ENCODE measurements around the gene ST3GAL4.

The ST3GAL4 gene

GRCh38 chr11:126426820-126427749, 71.6 kb downstream of the ST3GAL4 start:
- no peak for DNase-seq (ENCODE audit: low spot score)

DNA sequence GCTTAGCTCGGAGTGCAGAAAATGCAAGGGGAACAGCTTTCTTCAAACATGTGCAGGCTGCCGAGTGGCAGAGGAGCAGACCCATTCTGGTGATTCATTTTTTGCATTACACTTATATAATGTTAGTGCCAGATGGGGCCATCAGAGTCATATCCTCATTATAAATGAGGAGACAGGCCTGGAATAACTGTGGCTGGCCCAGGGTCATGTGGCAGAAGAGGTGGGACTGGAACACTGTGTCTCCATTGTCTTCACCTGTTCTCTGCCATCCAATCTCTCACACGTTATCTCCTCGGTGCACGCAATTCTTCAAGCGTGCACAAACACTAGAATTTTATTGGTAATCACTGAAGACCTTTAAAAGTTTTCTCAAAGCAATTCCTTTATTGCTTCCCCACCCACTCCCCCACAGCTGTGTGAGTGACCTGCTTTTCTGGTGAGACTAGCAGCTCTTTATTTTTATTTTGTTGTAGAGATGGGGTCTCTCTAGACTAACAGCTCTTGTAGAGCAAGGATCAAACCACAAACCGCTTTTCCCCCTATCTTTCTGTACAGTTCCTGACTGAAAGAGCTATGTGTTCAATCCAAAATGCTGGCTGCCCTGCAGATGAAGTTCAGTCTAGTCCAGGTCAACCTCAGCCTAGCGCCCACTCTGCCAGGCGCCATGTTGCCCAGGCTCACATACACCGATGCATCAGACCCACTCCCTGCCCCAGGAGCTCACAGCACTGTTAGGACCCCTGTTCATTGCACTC, 75.3 kb downstream of the ST3GAL4 start:
- no peak for DNase-seq (ENCODE audit: low spot score)

DNA sequence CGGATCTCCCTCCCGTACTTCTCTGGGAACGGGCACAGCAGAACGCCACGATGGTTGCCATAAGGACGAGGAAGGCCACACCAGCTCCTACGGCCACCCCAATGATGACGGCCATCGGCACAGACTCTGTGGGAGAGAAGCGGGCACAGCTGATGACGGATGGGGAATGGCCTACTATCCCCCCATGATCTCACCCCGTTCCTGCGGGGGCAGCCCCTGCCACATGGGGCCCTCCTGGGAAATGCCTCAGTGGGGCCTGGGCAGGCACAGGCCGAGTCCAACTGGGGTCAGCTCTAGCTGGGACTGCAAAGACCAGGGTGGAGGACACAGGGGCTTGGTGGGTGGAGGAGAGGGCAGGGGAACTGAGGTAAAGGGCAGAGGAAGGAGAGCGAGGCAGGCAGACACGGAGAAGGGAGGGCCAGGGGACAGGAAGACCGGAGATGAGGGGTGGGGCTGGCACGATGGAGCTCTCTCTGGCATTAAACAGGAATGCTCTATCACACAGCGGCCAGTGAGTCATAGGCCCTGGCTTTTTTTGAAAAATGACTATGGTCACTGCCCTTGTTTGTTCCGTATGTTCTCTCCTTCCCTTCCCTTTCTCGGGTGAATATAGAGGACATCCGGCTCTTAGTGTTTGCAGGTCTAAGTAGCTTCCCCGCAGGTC, 76.0 kb downstream of the ST3GAL4 start:
- DNase-seq (ENCODE audit: low spot score): no peak

DNA sequence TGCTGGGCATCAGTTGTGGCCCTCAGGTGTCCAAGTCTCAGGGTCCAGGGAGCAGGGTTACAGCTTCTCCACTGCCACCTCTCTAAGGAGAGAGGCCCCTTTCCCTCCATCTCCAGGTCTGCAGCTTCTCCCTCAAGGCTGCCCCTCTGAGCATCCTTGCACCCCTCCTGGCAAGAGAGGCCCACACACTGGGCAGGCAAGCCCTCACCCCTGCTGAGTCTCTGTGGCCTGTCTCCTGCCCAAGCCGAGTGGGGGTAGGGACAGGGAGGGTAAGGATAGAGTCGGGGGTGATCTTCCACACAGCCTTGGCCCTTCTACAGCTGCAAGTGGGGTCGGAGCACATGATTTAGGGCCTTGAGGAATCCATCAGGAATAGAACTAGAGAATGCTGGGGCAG, 76.6 kb downstream of the ST3GAL4 start:
- no peak for DNase-seq (ENCODE audit: low spot score)

- DNase-seq (ENCODE audit: low spot score): no peak
These were observed 77.0 kb downstream of the ST3GAL4 start for GRCh38 chr11:126432525-126432924.

DNA sequence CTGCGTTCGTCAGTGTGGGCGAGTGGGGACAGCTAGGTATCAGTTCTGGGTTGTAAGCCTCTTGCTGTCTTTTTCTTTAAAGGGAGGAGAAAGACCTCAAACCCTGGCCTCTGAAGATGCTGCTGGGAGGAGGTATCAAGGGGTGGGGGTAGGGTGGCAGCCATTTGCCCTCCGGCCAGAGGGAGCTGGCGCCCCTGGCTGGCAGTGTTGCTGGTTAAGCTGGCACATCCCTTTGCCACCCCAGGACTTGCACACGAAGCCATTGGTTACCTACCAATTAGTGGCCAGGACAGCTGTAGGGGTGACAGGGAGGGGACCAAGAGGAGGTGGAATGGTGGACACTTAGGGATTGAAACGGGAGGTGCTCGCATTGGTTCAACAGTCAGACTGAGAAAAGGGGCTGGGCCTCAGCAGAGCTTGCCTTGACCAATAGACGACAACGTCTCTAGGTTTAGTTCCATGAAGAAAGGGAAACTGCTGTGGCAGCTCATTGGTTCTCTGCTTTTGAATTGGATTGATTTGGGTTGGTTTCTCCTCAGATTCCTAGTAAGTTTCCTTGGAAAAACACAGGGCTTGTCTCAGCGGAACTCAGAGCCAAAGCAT, 77.9 kb downstream of the ST3GAL4 start:
- DNase-seq (ENCODE audit: low spot score): no peak

- DNase-seq (ENCODE audit: low spot score): no peak
These were observed 78.8 kb downstream of the ST3GAL4 start for GRCh38 chr11:126433989-126434949.

DNA sequence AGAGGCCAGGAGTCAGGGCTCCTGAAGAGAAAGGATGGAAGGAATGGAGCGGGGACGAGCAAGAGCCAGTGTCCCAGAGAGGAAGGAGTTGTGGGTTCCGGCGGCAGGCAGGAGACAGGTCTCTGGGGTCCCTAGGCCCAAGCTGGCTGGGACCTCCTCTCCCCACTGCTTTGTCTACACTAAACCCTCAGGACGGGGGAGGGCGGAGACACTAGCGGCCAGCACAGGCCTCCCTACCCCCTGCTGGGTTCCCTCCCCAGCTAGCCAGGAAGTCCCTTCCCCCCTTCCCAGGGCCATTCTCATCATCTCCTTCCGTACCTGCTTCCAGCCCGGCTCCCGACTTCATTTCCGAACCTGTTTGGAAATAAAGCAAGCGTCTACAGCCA, 79.5 kb downstream of the ST3GAL4 start:
- DNase-seq (ENCODE audit: low spot score): no peak

DNA sequence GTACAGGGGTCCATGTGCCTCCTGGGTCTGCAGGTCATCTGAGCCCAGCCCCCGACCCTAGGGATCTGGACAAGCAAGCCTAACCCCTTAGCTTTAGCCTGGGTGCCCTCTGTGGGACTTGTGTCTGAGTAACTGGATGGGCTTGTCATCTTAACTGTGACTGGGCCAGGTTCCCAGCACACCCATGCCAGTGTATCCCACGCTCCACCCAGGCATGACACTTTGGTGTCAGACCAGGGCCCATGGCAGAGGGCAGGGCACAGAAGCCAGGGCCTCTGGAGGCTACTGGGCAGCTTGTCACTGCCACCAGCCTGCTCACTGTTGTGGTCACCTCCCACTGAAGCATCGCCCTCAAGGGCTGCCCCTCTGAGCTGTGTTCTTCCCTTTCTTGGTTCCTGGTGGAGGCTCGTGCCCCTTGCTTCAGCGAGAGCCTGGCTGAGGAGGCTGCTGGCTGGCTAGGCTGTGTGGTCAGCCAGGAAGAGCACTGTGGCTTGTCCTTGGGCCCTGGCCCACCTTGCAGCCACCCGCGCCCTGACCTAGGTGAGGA, 80.8 kb downstream of the ST3GAL4 start:
- DNase-seq (ENCODE audit: low spot score): no peak

DNA sequence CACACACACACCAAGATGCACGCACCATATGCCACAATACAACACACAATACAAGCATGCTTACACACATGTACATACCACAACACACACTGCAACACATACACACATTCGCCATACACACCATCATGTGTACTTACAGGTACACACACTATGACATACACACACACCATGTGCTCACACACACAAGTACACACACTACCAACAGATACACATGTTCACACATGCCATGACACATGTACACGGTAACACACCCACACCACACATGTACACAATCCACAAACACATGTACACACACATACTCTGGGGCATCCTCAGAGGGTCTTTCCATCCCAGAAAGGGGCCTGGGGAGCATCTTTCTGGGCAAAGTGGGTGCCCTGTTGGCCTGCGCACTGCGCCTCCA, 82.2 kb downstream of the ST3GAL4 start:
- no peak for DNase-seq (ENCODE audit: low spot score)

GRCh38 chr11:126438272-126438671, 82.8 kb downstream of the ST3GAL4 start:
- DNase-seq (ENCODE audit: low spot score): no peak

DNA sequence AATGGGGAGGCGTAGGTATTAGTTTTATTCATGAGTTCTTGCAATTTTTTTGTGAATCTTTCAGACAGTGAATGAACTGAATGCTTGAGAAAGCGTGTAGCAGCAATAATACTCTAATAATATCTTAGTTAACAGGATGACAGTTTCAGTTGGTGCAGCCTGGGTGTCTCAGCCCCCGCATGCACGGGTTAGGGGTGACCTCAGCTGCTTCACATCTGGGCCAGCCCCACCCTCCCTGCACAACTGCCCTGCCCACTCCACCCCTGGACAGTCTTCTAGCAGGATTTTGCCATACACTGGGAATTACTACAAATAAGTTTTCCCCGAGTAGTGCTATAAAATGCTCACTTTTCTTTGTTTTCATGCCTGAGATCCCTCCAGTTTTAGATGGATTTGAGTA, 83.2 kb downstream of the ST3GAL4 start:
- no peak for DNase-seq (ENCODE audit: low spot score)

- DNase-seq (ENCODE audit: low spot score): no peak
These were observed 84.8 kb downstream of the ST3GAL4 start for GRCh38 chr11:126440276-126440675.

DNA sequence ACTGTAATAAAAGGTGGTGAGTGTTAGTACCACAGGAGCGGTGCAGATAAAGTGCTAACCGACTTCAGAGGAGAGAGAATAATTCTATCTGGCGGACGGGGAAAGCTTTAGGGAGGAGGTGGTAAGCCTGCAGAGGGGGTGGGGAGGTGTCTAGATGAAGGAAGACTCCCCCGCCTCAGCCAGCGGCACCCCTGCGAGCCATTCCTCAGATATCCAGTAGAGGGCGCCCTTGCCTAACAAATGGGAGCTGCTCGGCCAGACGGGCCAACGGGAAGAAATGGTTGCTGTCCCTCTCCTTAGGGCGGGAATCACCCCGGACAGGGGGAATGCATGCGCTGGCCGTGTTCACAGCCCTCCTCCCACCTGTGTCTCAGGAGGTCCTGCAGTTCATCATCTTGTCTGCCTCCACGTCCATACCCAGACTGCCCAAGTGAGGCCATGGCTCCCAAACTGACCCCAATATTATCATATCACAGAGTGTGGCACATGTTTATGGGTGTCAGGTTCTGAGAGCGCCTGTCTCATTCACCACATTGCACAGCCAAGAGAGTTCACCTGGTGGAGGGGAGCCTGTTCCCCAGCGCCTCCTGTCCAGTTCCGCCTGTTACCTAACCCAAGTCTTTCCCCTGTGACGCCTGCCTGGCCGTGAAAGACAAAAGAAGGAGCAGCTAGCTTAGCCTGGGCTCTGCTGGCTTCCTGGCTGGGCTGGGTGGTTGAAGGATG, 85.5 kb downstream of the ST3GAL4 start:
- DNase-seq (ENCODE audit: low spot score): peak; percentile 71

GRCh38 chr11:126443120-126443519, 87.6 kb downstream of the ST3GAL4 start:
- no peak for DNase-seq (ENCODE audit: low spot score)

GRCh38 chr11:126444072-126444471, 88.6 kb downstream of the ST3GAL4 start:
- no peak for DNase-seq (ENCODE audit: low spot score)

DNA sequence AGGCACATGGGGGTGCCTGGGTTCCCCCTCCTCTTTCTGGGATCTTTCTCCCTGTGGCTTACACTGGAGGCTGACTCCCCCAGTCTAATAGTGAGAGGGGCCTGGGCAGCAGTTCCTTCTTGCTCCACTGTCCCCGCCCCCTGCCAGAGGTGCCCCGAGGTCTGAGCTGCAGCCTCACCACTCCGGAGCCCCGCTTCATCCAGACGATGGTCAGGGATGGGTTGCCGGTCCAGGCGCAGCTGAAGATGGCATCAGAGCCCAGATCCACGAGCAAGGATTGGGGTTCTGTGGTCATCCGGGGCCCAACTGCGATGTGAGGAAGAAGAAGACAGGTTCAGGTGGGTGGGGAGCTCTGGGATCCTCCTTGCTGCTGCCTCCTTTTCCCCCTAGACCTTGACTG, 91.1 kb downstream of the ST3GAL4 start:
- no peak for DNase-seq (ENCODE audit: low spot score)

DNA sequence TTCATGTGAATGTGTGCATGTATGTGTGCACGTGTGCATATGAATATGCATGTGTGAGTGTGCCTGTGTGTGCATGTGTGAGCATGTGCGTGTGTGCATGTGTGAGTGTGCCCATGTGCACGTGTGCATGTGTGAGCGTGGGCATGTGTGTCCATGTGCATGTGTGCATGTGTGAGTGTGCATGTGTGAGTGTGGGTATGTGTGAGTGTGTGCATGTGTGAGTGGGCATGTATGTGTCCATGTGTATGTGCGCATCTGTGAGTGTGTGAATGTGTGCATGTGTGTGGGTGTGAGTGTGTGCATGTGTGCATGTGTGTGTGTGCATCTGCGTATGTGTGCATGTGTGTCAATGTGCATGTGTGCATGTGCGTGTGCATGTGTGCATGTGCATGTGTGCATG, 94.7 kb downstream of the ST3GAL4 start:
- no peak for DNase-seq (ENCODE audit: low spot score)

- DNase-seq (ENCODE audit: low spot score): no peak
These were observed 95.3 kb downstream of the ST3GAL4 start for GRCh38 chr11:126450806-126451205.

DNA sequence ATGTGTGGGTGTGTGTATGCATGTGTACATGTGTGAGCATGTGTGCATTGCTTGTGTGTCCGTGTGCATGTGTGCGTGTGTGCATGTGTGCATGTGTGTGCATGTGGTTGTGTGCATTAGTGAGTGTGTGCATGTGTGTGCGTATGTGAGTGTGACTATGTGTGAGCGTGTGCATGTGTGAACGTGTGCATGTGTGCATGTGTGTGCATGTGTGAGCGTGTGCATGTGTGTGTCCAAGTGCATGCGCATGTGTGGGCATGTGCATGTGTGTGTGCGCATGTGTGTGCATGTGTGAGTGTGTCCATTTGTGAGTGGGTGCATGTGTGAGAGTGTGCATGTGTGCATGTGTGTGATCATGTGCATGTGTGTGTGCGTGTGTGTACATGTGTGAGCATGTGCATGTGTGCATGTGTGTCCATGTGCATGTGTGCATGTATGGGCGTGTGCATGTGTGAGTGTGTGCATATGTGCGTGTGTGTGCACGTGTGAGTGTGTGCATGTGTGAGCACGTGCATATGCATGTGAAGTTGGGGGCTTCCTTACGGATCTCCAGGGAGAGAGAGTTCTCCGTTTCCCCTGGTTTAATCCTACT, 95.8 kb downstream of the ST3GAL4 start:
- DNase-seq (ENCODE audit: low spot score): no peak

Data from hematopoietic multipotent progenitor cell treated with erythropoietin and hydrocortisone succinate and interleukin-3 and kit ligand, for 17 days (in vitro differentiated cells).